Neural progenitor cell (in vitro differentiated cells): Measurements from ENCODE around the gene ABL1. TPM values are rescaled to one million over a fixed set of nuclear protein-coding genes. Genes with fewer than 3 reads are reported as not detected.

ENCODE experiments used
- DNase-seq: peaks from one replicate; pipeline ENCODE4 v3.0.0-alpha.2; 2016; ENCODE audit warnings: low spot score
- H2AFZ ChIP-seq: fragments of 200-600 bp; sonication (generic); replicated peaks from 2 replicates; pipeline ENCODE4 v1.6.1; 2016; ENCODE audit warnings: antibody characterized with exemption
- H3F3A ChIP-seq: fragments of 200-600 bp; sonication (generic); 2 replicates; pipeline ENCODE4 v1.6.1; 2016; ENCODE audit warnings: antibody characterized with exemption, low read depth
- H3K27ac ChIP-seq: fragments of 200-600 bp; sonication (generic); 2 replicates; pipeline ENCODE4 v1.5.1; 2016; ENCODE audit warnings: mild to moderate bottlenecking
- H3K27me3 ChIP-seq: fragments of 200-600 bp; sonication (generic); 2 replicates; pipeline ENCODE4 v1.6.1; 2016; ENCODE audit warnings: mild to moderate bottlenecking, moderate library complexity
- H3K36me3 ChIP-seq: fragments of 200-600 bp; sonication (generic); 2 replicates; pipeline ENCODE4 v1.5.1; 2016
- H3K4me1 ChIP-seq: fragments of 200-600 bp; sonication (generic); 2 replicates; pipeline ENCODE4 v1.6.1; 2016; ENCODE audit warnings: mixed run types
- H3K4me2 ChIP-seq: fragments of 200-600 bp; sonication (generic); 2 replicates; pipeline ENCODE4 v1.6.1; 2016
- H3K4me3 ChIP-seq: fragments of 200-600 bp; sonication (generic); 2 replicates; pipeline ENCODE4 v1.5.1; 2016
- H3K79me2 ChIP-seq: fragments of 200-600 bp; sonication (generic); 2 replicates; pipeline ENCODE4 v1.6.1; 2016; ENCODE audit warnings: low read depth
- H3K9ac ChIP-seq: fragments of 200-600 bp; sonication (generic); 2 replicates; pipeline ENCODE4 v1.6.1; 2016
- H3K9me3 ChIP-seq: fragments of 200-600 bp; sonication (generic); 2 replicates; pipeline ENCODE4 v1.5.1; 2016; ENCODE audit warnings: low read depth
- H4K20me1 ChIP-seq: fragments of 200-600 bp; sonication (generic); 2 replicates; pipeline ENCODE4 v1.6.1; 2016; ENCODE audit warnings: low read depth
- H3K27ac Mint-ChIP-seq: 3 replicates; pipeline ENCODE4 v1.8.0; 2021; ENCODE audit warnings: mixed read lengths
- H3K27me3 Mint-ChIP-seq: 2 replicates; pipeline ENCODE4 v1.8.0; 2022; ENCODE audit warnings: low read depth, mild to moderate bottlenecking, inconsistent platforms, moderate library complexity, mixed read lengths; ENCODE audit not compliant: insufficient read depth
- H3K36me3 Mint-ChIP-seq: 3 replicates; pipeline ENCODE4 v1.8.0; 2021; ENCODE audit warnings: mixed read lengths
- H3K4me1 Mint-ChIP-seq: 3 replicates; pipeline ENCODE4 v1.8.0; 2021; ENCODE audit warnings: mixed read lengths
- H3K4me3 Mint-ChIP-seq: 3 replicates; pipeline ENCODE4 v1.8.0; 2021; ENCODE audit warnings: mild to moderate bottlenecking, moderate library complexity, mixed read lengths
- H3K9me3 Mint-ChIP-seq: 3 replicates; pipeline ENCODE4 v1.8.0; 2020; ENCODE audit warnings: mixed read lengths
- CTCF ChIP-seq: fragments of 200-600 bp; sonication (generic); IDR thresholded peaks from 2 replicates; pipeline ENCODE4 v1.5.1; 2017; ENCODE audit warnings: antibody characterized with exemption, mild to moderate bottlenecking
- EZH2 ChIP-seq: fragments of 200-600 bp; sonication (generic); IDR thresholded peaks from 2 replicates; pipeline ENCODE4 v1.6.1; 2017; ENCODE audit warnings: antibody characterized with exemption, mild to moderate bottlenecking, moderate library complexity
- EZH2phosphoT487 ChIP-seq: fragments of 200-600 bp; sonication (generic); IDR thresholded peaks from 2 replicates; pipeline ENCODE4 v1.6.1; 2017; ENCODE audit warnings: antibody characterized with exemption
- total RNA-seq: library from RNA; depleted of rRNA; stranded (reverse); fragments of >200 nt; gene quantifications from 2 replicates; pipeline ENCODE4 v1.2.3, GENCODE V29; 2015; ENCODE audit warnings: low replicate concordance

The ABL1 gene
- total RNA-seq, 1 donor from 2014 or later = 38.4 TPM

- Mint-ChIP-seq H3K27me3 (peaks cover 5% of the 10 kb centered on the region), H3K4me3 (no peak overlapping the region), H3K36me3 (peaks cover 47% of the 10 kb centered on the region), H3K9me3 (no peaks in the 10 kb centered on the region), H3K27ac (no peak overlapping the region), H3K4me1 (peaks cover 32% of the 10 kb centered on the region)
- DNase-seq = no peak
- Histone ChIP-seq H2AFZ (no peak overlapping the region), H3K79me2 (peaks cover 12% of the 10 kb centered on the region), H3K36me3 (peaks cover 6% of the 10 kb centered on the region), H4K20me1 (peaks cover 39% of the 10 kb centered on the region), H3K27me3 (no peaks in the 10 kb centered on the region), H3F3A (peaks cover 5% of the 10 kb centered on the region), H3K4me3 (no peak overlapping the region), H3K27ac (no peak overlapping the region), H3K4me2 (no peak overlapping the region), H3K9ac (no peak overlapping the region), H3K9me3 (no peaks in the 10 kb centered on the region), H3K4me1 (peaks cover 6% of the 10 kb centered on the region)
- TF ChIP-seq EZH2 = no peak
- no peak for TF ChIP-seq CTCF
- no peak for TF ChIP-seq EZH2phosphoT487
Measured at GRCh38 chr9:130874783-130875182, 39.7 kb downstream of the ABL1 start.

- no peaks in the 10 kb centered on the region for H3K9me3 Mint-ChIP-seq
- no peaks in the 10 kb centered on the region for H3K4me1 ChIP-seq
- no peaks in the 10 kb centered on the region for H3K9me3 ChIP-seq
- no peak overlapping the region for H2AFZ ChIP-seq
- TF ChIP-seq EZH2 = no peak
- TF ChIP-seq CTCF = no peak
- TF ChIP-seq EZH2phosphoT487 = no peak
- no peaks in the 10 kb centered on the region for H3K79me2 ChIP-seq
- no peak overlapping the region for H3K4me3 ChIP-seq
- H3K4me2 ChIP-seq = no peak overlapping the region
- H4K20me1 ChIP-seq = peaks cover 17% of the 10 kb centered on the region
- H3K27ac ChIP-seq = no peak overlapping the region
- H3K27me3 Mint-ChIP-seq = peaks cover 5% of the 10 kb centered on the region
- no peak for DNase-seq
- H3K4me1 Mint-ChIP-seq = peaks cover 9% of the 10 kb centered on the region
- no peaks in the 10 kb centered on the region for H3K27me3 ChIP-seq
- peaks cover 6% of the 10 kb centered on the region for H3K36me3 ChIP-seq
- H3K27ac Mint-ChIP-seq = no peak overlapping the region
- no peak overlapping the region for H3K4me3 Mint-ChIP-seq
- H3F3A ChIP-seq = no peaks in the 10 kb centered on the region
- peaks cover 52% of the 10 kb centered on the region for H3K36me3 Mint-ChIP-seq
- H3K9ac ChIP-seq = no peak overlapping the region
Measured at GRCh38 chr9:130877300-130877699, 42.2 kb downstream of the ABL1 start.

- Histone ChIP-seq H3K79me2 (no peaks in the 10 kb centered on the region), H3K4me3 (no peak overlapping the region), H3K27ac (no peak overlapping the region), H3F3A (no peaks in the 10 kb centered on the region), H2AFZ (no peak overlapping the region), H3K4me2 (no peak overlapping the region), H3K4me1 (no peaks in the 10 kb centered on the region), H3K9me3 (no peaks in the 10 kb centered on the region), H4K20me1 (peaks cover 17% of the 10 kb centered on the region), H3K27me3 (no peaks in the 10 kb centered on the region), H3K9ac (no peak overlapping the region), H3K36me3 (peaks cover 6% of the 10 kb centered on the region)
- no peak overlapping the region for H3K27ac Mint-ChIP-seq
- peaks cover 8% of the 10 kb centered on the region for H3K4me1 Mint-ChIP-seq
- no peaks in the 10 kb centered on the region for H3K9me3 Mint-ChIP-seq
- H3K4me3 Mint-ChIP-seq = no peak overlapping the region
- TF ChIP-seq EZH2 = no peak
- no peak for TF ChIP-seq CTCF
- no peak for TF ChIP-seq EZH2phosphoT487
- H3K36me3 Mint-ChIP-seq = peaks cover 45% of the 10 kb centered on the region
- no peak for DNase-seq
- H3K27me3 Mint-ChIP-seq = peaks cover 7% of the 10 kb centered on the region
Measured at GRCh38 chr9:130878295-130878694, 43.2 kb downstream of the ABL1 start.
